ENCODE results near the gene SYCP2.

GRCh38 chr20:59818911-59819310, 114.5 kb downstream of the SYCP2 start:
- no peak for TF ChIP-seq POLR2A (IDR thresholded peaks at IDR 0.05; ENCODE audit: low read depth, low read length)
- no peak for TF ChIP-seq POLR2AphosphoS5 (IDR thresholded peaks at IDR 0.05; ENCODE audit: low read depth, low read length)
- no peak for TF ChIP-seq TAF1 (IDR thresholded peaks at IDR 0.05; ENCODE audit: borderline replicate concordance, low read depth, low read length)

Data from GM12892 (cell line).